WTC11 (cell line): ENCODE measurements around the gene BRIX1. TPM values are rescaled to one million over a fixed set of nuclear protein-coding genes. Genes with fewer than 3 reads are reported as not detected.

ENCODE experiments used
- CDX4 ChIP-seq: fragments of 250-450 bp; sonication (Bioruptor Pico); IDR thresholded peaks from 2 replicates; pipeline ENCODE4 v1.9.0; 2021; ENCODE audit warnings: moderate library complexity, mild to moderate bottlenecking, inconsistent platforms, borderline replicate concordance
- CREB1 ChIP-seq: sonication (generic); formaldehyde crosslinking; IDR thresholded peaks from 2 replicates; pipeline ENCODE4 v1.8.0; 2023; ENCODE audit warnings: mild to moderate bottlenecking, missing genetic modification reagents
- CTCF ChIP-seq: fragments of 200-600 bp; IDR thresholded peaks from 2 replicates; pipeline ENCODE4 v1.8.0; 2022; ENCODE audit warnings: antibody characterized with exemption
- E2F1 ChIP-seq: sonication (generic); formaldehyde crosslinking; IDR thresholded peaks from 2 replicates; pipeline ENCODE4 v1.8.0; 2022; ENCODE audit warnings: mild to moderate bottlenecking, missing genetic modification reagents
- E2F4 ChIP-seq: sonication (generic); formaldehyde crosslinking; IDR thresholded peaks from 2 replicates; pipeline ENCODE4 v1.8.1; 2022; ENCODE audit warnings: low read depth, mild to moderate bottlenecking, moderate library complexity, missing genetic modification reagents, borderline replicate concordance
- EMX1 ChIP-seq: fragments of 250-450 bp; sonication (Bioruptor Pico); IDR thresholded peaks from 2 replicates; pipeline ENCODE4 v1.8.0; 2021; ENCODE audit warnings: mild to moderate bottlenecking
- FOXK1 ChIP-seq: sonication (generic); formaldehyde crosslinking; IDR thresholded peaks from 2 replicates; pipeline ENCODE4 v1.8.0; 2022; ENCODE audit warnings: mild to moderate bottlenecking, moderate library complexity, missing genetic modification reagents
- FOXP1 ChIP-seq: sonication (generic); formaldehyde crosslinking; IDR thresholded peaks from 2 replicates; pipeline ENCODE4 v1.8.0; 2022; ENCODE audit warnings: missing genetic modification reagents, mild to moderate bottlenecking, moderate library complexity, borderline replicate concordance
- HMGA2 ChIP-seq: fragments of 250-450 bp; sonication (Bioruptor Pico); IDR thresholded peaks from 2 replicates; pipeline ENCODE4 v1.4.0; 2021; ENCODE audit warnings: mild to moderate bottlenecking, moderate library complexity
- HMGXB4 ChIP-seq: sonication (generic); formaldehyde crosslinking; IDR thresholded peaks from 2 replicates; pipeline ENCODE4 v1.8.1; 2023; ENCODE audit warnings: mild to moderate bottlenecking, moderate library complexity, missing genetic modification reagents
- JAZF1 ChIP-seq: fragments of 250-450 bp; sonication (Bioruptor Pico); IDR thresholded peaks from 2 replicates; pipeline ENCODE4 v1.9.0; 2021; ENCODE audit warnings: moderate library complexity, mild to moderate bottlenecking, inconsistent platforms
- NFATC4 ChIP-seq: fragments of 250-450 bp; sonication (Bioruptor Pico); IDR thresholded peaks from 2 replicates; pipeline ENCODE4 v1.9.0; 2021; ENCODE audit warnings: mild to moderate bottlenecking
- NFE2L1 ChIP-seq: sonication (generic); formaldehyde crosslinking; IDR thresholded peaks from 2 replicates; pipeline ENCODE4 v1.8.1; 2023; ENCODE audit warnings: missing genetic modification reagents
- NFYB ChIP-seq: sonication (generic); formaldehyde crosslinking; conservative IDR thresholded peaks from 2 replicates; pipeline ENCODE4 v1.8.0; 2022; ENCODE audit warnings: low read depth, missing genetic modification reagents
- SMAD3 ChIP-seq: sonication (generic); formaldehyde crosslinking; IDR thresholded peaks from 2 replicates; pipeline ENCODE4 v1.8.0; 2022; ENCODE audit warnings: missing genetic modification reagents, mild to moderate bottlenecking, borderline replicate concordance
- SOX15 ChIP-seq: fragments of 250-450 bp; sonication (Bioruptor Pico); IDR thresholded peaks from 2 replicates; pipeline ENCODE4 v1.9.0; 2021; ENCODE audit warnings: mild to moderate bottlenecking
- SP1 ChIP-seq: sonication (generic); formaldehyde crosslinking; conservative IDR thresholded peaks from 2 replicates; pipeline ENCODE4 v1.8.1; 2022; ENCODE audit warnings: missing genetic modification reagents
- TCF7 ChIP-seq: sonication (generic); formaldehyde crosslinking; IDR thresholded peaks from 2 replicates; pipeline ENCODE4 v1.8.0; 2022; ENCODE audit warnings: mild to moderate bottlenecking, low read depth, missing genetic modification reagents, moderate library complexity
- TP53 ChIP-seq: sonication (generic); formaldehyde crosslinking; IDR thresholded peaks from 2 replicates; pipeline ENCODE4 v1.8.1; 2023; ENCODE audit warnings: mild to moderate bottlenecking, missing genetic modification reagents
- USF1 ChIP-seq: sonication (generic); formaldehyde crosslinking; IDR thresholded peaks from 2 replicates; pipeline ENCODE4 v1.8.0; 2022; ENCODE audit warnings: mild to moderate bottlenecking, missing genetic modification reagents
- ZBTB43 ChIP-seq: sonication (generic); formaldehyde crosslinking; IDR thresholded peaks from 2 replicates; pipeline ENCODE4 v1.8.1; 2023; ENCODE audit warnings: mild to moderate bottlenecking, missing genetic modification reagents
- ZNF219 ChIP-seq: sonication (generic); formaldehyde crosslinking; IDR thresholded peaks from 2 replicates; pipeline ENCODE4 v1.8.0; 2023; ENCODE audit warnings: missing genetic modification reagents, mild to moderate bottlenecking, borderline replicate concordance
- ZNF396 ChIP-seq: fragments of 250-450 bp; sonication (Bioruptor Pico); IDR thresholded peaks from 2 replicates; pipeline ENCODE4 v1.8.0; 2021; ENCODE audit warnings: mild to moderate bottlenecking, moderate library complexity, borderline replicate concordance
- ZNF416 ChIP-seq: fragments of 250-450 bp; sonication (Bioruptor Pico); IDR thresholded peaks from 2 replicates; pipeline ENCODE4 v1.9.0; 2021; ENCODE audit warnings: mild to moderate bottlenecking, inconsistent platforms
- ZNF532 ChIP-seq: fragments of 250-450 bp; sonication (Bioruptor Pico); IDR thresholded peaks from 2 replicates; pipeline ENCODE4 v1.9.0; 2021; ENCODE audit warnings: mild to moderate bottlenecking, borderline replicate concordance
- total RNA-seq: library from RNA; stranded (reverse); gene quantifications from 3 replicates; pipeline ENCODE4 v1.2.3, GENCODE V29; 2021

BRIX1 gene
- total RNA-seq, 1 experiment from 2014 or later: 57.3 TPM

- no peak for TF ChIP-seq CTCF
- no peak for TF ChIP-seq ZBTB43 (CRISPR knock-in tag)
- no peak for TF ChIP-seq HMGA2
- TF ChIP-seq FOXK1 (CRISPR knock-in tag): no peak
- no peak for TF ChIP-seq E2F1 (CRISPR knock-in tag)
- no peak for TF ChIP-seq ZNF532 (CRISPR knock-in tag)
- TF ChIP-seq SOX15: no peak
- no peak for TF ChIP-seq USF1 (CRISPR knock-in tag)
- no peak for TF ChIP-seq JAZF1 (CRISPR knock-in tag)
- no peak for TF ChIP-seq FOXP1
- TF ChIP-seq EMX1 (CRISPR knock-in tag): no peak
- TF ChIP-seq TP53 (CRISPR knock-in tag): no peak
- no peak for TF ChIP-seq SP1 (CRISPR knock-in tag)
- no peak for TF ChIP-seq E2F4
- no peak for TF ChIP-seq ZNF416 (CRISPR knock-in tag)
- TF ChIP-seq NFE2L1 (CRISPR knock-in tag): no peak
- TF ChIP-seq NFYB: no peak
- TF ChIP-seq CREB1 (CRISPR knock-in tag): no peak
- TF ChIP-seq SMAD3: no peak
- 0 out of 2 replicates have a peak, but pooled peaks have one; percentile 27 for TF ChIP-seq ZNF219 (CRISPR knock-in tag)
- TF ChIP-seq HMGXB4 (CRISPR knock-in tag): peak; percentile 78; the same call in 1 of the 2 replicates
- TF ChIP-seq TCF7 (CRISPR knock-in tag): no peak
- TF ChIP-seq NFATC4 (CRISPR knock-in tag): no peak
- TF ChIP-seq CDX4 (CRISPR knock-in tag): no peak
- TF ChIP-seq ZNF396 (CRISPR knock-in tag): no peak
Observed at GRCh38 chr5:34929720-34930461, 14.4 kb downstream of the BRIX1 start (continued).
